ENCODE data around the gene RICTOR. TPM values are rescaled to one million over a fixed set of nuclear protein-coding genes. Genes with fewer than 3 reads are reported as not detected.

The RICTOR gene
- total and polyA plus RNA-seq, 9 of the 15 experiments (the other 6 are each of a cell fraction or from before 2014, with no cell fraction given), result 13.9 to 46.6 (median 22.6) TPM

DNA sequence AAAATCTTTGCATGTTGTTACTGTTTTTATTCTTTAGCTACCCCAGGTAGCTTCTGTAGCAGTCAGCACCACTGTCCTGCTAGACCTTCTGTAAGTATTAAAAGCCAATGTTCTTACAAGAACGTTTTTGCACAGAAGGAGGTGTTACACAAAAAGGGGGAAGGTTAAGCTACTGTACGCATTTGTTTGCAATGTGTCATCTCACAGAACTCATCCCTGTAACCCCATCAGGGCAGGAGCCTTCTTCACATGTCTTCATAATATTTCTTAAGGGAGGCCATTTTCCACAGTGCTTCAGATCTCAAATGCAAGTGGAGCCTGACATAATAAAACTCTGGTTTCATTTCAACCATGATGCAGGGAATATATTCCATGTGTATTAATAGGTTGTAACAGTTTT is 160.5 kb downstream of the RICTOR start:
- POLR2A ChIA-PET, result no interaction called here
- no peak for TF ChIP-seq RFX7 (CRISPR knock-in tag; IDR thresholded peaks at IDR 0.05)
- TF ChIP-seq, protein P1, sequence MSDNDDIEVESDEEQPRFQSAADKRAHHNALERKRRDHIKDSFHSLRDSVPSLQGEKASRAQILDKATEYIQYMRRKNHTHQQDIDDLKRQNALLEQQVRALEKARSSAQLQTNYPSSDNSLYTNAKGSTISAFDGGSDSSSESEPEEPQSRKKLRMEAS (CRISPR knock-in tag; IDR thresholded peaks at IDR 0.05), result no peak
- no peak for TF ChIP-seq BHLHE40 (IDR thresholded peaks at IDR 0.05; ENCODE audit: low read length)
- TF ChIP-seq, protein P2, sequence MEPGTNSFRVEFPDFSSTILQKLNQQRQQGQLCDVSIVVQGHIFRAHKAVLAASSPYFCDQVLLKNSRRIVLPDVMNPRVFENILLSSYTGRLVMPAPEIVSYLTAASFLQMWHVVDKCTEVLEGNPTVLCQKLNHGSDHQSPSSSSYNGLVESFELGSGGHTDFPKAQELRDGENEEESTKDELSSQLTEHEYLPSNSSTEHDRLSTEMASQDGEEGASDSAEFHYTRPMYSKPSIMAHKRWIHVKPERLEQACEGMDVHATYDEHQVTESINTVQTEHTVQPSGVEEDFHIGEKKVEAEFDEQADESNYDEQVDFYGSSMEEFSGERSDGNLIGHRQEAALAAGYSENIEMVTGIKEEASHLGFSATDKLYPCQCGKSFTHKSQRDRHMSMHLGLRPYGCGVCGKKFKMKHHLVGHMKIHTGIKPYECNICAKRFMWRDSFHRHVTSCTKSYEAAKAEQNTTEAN (CRISPR knock-in tag; IDR thresholded peaks at IDR 0.05), result no peak
- TF ChIP-seq, protein P3, sequence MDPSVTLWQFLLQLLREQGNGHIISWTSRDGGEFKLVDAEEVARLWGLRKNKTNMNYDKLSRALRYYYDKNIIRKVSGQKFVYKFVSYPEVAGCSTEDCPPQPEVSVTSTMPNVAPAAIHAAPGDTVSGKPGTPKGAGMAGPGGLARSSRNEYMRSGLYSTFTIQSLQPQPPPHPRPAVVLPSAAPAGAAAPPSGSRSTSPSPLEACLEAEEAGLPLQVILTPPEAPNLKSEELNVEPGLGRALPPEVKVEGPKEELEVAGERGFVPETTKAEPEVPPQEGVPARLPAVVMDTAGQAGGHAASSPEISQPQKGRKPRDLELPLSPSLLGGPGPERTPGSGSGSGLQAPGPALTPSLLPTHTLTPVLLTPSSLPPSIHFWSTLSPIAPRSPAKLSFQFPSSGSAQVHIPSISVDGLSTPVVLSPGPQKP (CRISPR knock-in tag; IDR thresholded peaks at IDR 0.05), result no peak
- TF ChIP-seq TSC22D4 (tag; IDR thresholded peaks at IDR 0.05), result no peak
- TF ChIP-seq, protein P4, sequence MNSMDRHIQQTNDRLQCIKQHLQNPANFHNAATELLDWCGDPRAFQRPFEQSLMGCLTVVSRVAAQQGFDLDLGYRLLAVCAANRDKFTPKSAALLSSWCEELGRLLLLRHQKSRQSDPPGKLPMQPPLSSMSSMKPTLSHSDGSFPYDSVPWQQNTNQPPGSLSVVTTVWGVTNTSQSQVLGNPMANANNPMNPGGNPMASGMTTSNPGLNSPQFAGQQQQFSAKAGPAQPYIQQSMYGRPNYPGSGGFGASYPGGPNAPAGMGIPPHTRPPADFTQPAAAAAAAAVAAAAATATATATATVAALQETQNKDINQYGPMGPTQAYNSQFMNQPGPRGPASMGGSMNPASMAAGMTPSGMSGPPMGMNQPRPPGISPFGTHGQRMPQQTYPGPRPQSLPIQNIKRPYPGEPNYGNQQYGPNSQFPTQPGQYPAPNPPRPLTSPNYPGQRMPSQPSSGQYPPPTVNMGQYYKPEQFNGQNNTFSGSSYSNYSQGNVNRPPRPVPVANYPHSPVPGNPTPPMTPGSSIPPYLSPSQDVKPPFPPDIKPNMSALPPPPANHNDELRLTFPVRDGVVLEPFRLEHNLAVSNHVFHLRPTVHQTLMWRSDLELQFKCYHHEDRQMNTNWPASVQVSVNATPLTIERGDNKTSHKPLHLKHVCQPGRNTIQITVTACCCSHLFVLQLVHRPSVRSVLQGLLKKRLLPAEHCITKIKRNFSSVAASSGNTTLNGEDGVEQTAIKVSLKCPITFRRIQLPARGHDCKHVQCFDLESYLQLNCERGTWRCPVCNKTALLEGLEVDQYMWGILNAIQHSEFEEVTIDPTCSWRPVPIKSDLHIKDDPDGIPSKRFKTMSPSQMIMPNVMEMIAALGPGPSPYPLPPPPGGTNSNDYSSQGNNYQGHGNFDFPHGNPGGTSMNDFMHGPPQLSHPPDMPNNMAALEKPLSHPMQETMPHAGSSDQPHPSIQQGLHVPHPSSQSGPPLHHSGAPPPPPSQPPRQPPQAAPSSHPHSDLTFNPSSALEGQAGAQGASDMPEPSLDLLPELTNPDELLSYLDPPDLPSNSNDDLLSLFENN (IDR thresholded peaks at IDR 0.05; ENCODE audit: low read depth in 2 of 2, low read length in 2 of 2), result no peak
- no peak for TF ChIP-seq GATA2 (CRISPR knock-in tag; IDR thresholded peaks at IDR 0.05)
- no peak for TF ChIP-seq TARDBP (IDR thresholded peaks at IDR 0.05)
- TF ChIP-seq PHF20 (IDR thresholded peaks at IDR 0.05; ENCODE audit: partially characterized antibody), result no peak
- WGBS (ENCODE audit: insufficient coverage, low coverage, missing lambda C conversion rate), result 3% methylated on average over 2 of the region's 2 CpGs
- H3K36me3 ChIP-seq (ENCODE audit: control insufficient read depth, insufficient read depth, low read length), result no peaks in the 10 kb centered on the region
- no peak for DNase-seq (ENCODE audit: extremely low read depth in 1 of 4, low spot score in 3 of 4)
- BruUV-seq (replicated peaks), result no TSS peak
- no peak overlapping the region for H3K4me3 ChIP-seq
- FAIRE-seq, result no peak
- in situ Hi-C loops (cut with MboI), result no loop called here
- H3K9ac ChIP-seq (ENCODE audit: insufficient read depth in 1 of 2, low read depth in 2 of 2, low read length in 2 of 2), result no peak overlapping the region
- no peak overlapping the region for H3K27ac ChIP-seq (ENCODE audit: extremely low read depth, low read depth, low read length)
- H3K79me2 ChIP-seq (ENCODE audit: control insufficient read depth, insufficient read depth, low read length), result no peaks in the 10 kb centered on the region
- H4K20me1 ChIP-seq (replicated peaks; ENCODE audit: control insufficient read depth, insufficient read depth, low read length), result no peaks in the 10 kb centered on the region
- CTCF ChIA-PET (ENCODE audit: low intra/inter-chr PET ratio), result no interaction called here
- ATAC-seq, result no peak
- no peak overlapping the region for H2AFZ ChIP-seq (ENCODE audit: low read depth, low read length)
- H3K27me3 ChIP-seq (ENCODE audit: control insufficient read depth in 2 of 2, insufficient read depth in 2 of 2, low read length in 2 of 2), result no peaks in the 10 kb centered on the region
- no peaks in the 10 kb centered on the region for H3K9me1 ChIP-seq (ENCODE audit: control insufficient read depth, insufficient read depth, low read length)
- intact Hi-C loops (cut with micrococcal nuclease), result no loop called here
- no peak overlapping the region for H3K4me2 ChIP-seq (ENCODE audit: insufficient read depth, low read length)
- H3K9me3 ChIP-seq (replicated peaks; ENCODE audit: control insufficient read depth, insufficient read depth, low read depth, low read length), result no peaks in the 10 kb centered on the region
- H3K4me1 ChIP-seq (replicated peaks in 1 of 2; ENCODE audit: control insufficient read depth in 2 of 2, insufficient read depth in 2 of 2, low read length in 2 of 2), result no peaks in the 10 kb centered on the region
